ENCODE data around the gene COPG2.

COPG2 gene

GRCh38 chr7:130475776-130476175, 192.8 kb downstream of the COPG2 start:
- DNase-seq (ENCODE audit: low read depth in 2 of 2), result no peak

- no peak for DNase-seq (ENCODE audit: low read depth in 2 of 2)
These were observed 194.7 kb downstream of the COPG2 start for GRCh38 chr7:130473876-130474275.

- DNase-seq (ENCODE audit: low read depth in 2 of 2), result no peak
These were observed 195.3 kb downstream of the COPG2 start for GRCh38 chr7:130473289-130473688.

- no peak for DNase-seq (ENCODE audit: low read depth in 2 of 2)
These were observed 196.6 kb downstream of the COPG2 start for GRCh38 chr7:130471974-130472373.

GRCh38 chr7:130468612-130469011, 199.9 kb downstream of the COPG2 start:
- DNase-seq (ENCODE audit: low read depth in 2 of 2), result no peak

- DNase-seq (ENCODE audit: low read depth in 2 of 2), result no peak
These were observed 204.8 kb downstream of the COPG2 start for GRCh38 chr7:130463553-130464434.

- no peak for DNase-seq (ENCODE audit: low read depth in 2 of 2)
These were observed 207.3 kb downstream of the COPG2 start for GRCh38 chr7:130461272-130461671.

GRCh38 chr7:130458257-130458656, 210.3 kb downstream of the COPG2 start:
- DNase-seq (ENCODE audit: low read depth in 2 of 2), result no peak
